B cell (primary cell): ENCODE data around the gene DLAT.

Source experiments
- EZH2 ChIP-seq: IDR thresholded peaks from 2 replicates; pipeline ENCODE4 v1.6.1; 2012; ENCODE audit warnings: borderline replicate concordance, low read depth, mild to moderate bottlenecking, moderate library complexity, low read length; ENCODE audit not compliant: insufficient read depth, poor library complexity, severe bottlenecking
- TF ChIP-seq, protein P1 (sequence below): fragments of 200-600 bp; IDR thresholded peaks from one replicate; pipeline ENCODE4 v1.8.0; 2022; ENCODE audit warnings: antibody characterized with exemption, mild to moderate bottlenecking

DNA sequence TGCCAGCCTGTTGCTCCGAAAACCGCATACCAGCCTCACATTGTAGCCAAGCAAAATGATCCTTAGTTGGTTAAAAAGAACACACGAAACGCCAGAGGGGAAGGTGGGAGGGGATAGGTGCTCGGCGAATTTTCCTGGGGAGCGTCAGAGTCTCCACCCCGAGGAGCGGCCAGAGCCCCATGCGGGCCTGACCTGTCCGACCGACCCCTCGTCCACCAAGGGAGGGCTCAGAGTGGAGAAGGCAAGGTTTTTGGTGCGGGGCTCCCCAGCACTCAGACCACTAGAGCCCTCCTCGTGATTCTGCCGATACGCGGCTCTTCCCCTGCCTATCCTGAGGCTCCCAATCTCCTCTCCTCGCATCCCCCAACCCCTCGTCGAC lies 48.5 kb upstream of the DLAT start:
- TF ChIP-seq, protein P1, sequence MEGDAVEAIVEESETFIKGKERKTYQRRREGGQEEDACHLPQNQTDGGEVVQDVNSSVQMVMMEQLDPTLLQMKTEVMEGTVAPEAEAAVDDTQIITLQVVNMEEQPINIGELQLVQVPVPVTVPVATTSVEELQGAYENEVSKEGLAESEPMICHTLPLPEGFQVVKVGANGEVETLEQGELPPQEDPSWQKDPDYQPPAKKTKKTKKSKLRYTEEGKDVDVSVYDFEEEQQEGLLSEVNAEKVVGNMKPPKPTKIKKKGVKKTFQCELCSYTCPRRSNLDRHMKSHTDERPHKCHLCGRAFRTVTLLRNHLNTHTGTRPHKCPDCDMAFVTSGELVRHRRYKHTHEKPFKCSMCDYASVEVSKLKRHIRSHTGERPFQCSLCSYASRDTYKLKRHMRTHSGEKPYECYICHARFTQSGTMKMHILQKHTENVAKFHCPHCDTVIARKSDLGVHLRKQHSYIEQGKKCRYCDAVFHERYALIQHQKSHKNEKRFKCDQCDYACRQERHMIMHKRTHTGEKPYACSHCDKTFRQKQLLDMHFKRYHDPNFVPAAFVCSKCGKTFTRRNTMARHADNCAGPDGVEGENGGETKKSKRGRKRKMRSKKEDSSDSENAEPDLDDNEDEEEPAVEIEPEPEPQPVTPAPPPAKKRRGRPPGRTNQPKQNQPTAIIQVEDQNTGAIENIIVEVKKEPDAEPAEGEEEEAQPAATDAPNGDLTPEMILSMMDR: no peak
- TF ChIP-seq EZH2: no peak
